Prostate gland (tissue), 2 donors: ENCODE data around the gene BRINP1.

ENCODE experiments used
- CTCF ChIP-seq, 4 experiments: fragments of 200-600 bp in 2 of 4; fragments of 450-650 bp in 2 of 4; sonication (generic) in 2 of 4; IDR thresholded peaks; 1 replicate in 3 of 4; 2 replicates in 1 of 4; pipeline ENCODE4 v1.5.1; 2016 to 2019; ENCODE audit warnings: antibody characterized with exemption in 4 of 4, mild to moderate bottlenecking in 2 of 4, moderate library complexity in 2 of 4
- POLR2AphosphoS5 ChIP-seq: sonication (generic); formaldehyde crosslinking; IDR thresholded peaks from one replicate; pipeline ENCODE4 v1.6.1; 2017; ENCODE audit warnings: antibody characterized with exemption

GRCh38 chr9:119167267-119167666 is 202.0 kb downstream of the BRINP1 start:
- no peak for TF ChIP-seq CTCF (IDR thresholded peaks at IDR 0.05)
- TF ChIP-seq POLR2AphosphoS5, result no peak
